Right ventricle myocardium superior (tissue), 1 donor: ENCODE measurements around the gene CACNA2D2. TPM values are rescaled to one million over a fixed set of nuclear protein-coding genes. Genes with fewer than 3 reads are reported as not detected.
"Not testable (repeated sequence)": the region's sequence is repeated elsewhere in the genome, so short reads cannot be mapped to it uniquely, and the experiment has no call there.

ENCODE experiments used
- ATAC-seq: fragments of 200-7000 bp; cut with Tn5 transposase; one replicate; pipeline ENCODE4 v1.9.1; 2020; ENCODE audit warnings: mild to moderate bottlenecking; ENCODE audit not compliant: poor library complexity
- DNase-seq: peaks from one replicate; pipeline ENCODE4 v3.0.0-alpha.2; 2020
- intact Hi-C: fragments of 100-400 bp; cut with DNase I; formaldehyde crosslinking; loops from one replicate; pipeline ENCODE4 v1.11.2; 2022
- total RNA-seq: library from RNA; stranded (reverse); fragmentation: NEBNext Ultra II Directional; extraction: Animal tissue kit (Norgen Biotek cat#: 25700); gene quantifications from one replicate; pipeline ENCODE4 v1.2.1, GENCODE V29; 2021
- donor health status: DM: no; HTN: yes; CAD: no; lungs with severe emphysema.

The CACNA2D2 gene
- total RNA-seq, 1 donor from 2014 or later, result 1.6 TPM

GRCh38 chr3:50532062-50532705 lies 28.8 kb upstream of the CACNA2D2 start:
- intact Hi-C loops, result no loop called here
- DNase-seq, result no peak
- no peak for ATAC-seq

- DNase-seq (no peak), ATAC-seq (no peak)
- intact Hi-C loops, result no loop called here
These were observed 27.8 kb upstream of the CACNA2D2 start for GRCh38 chr3:50531201-50531600.

- intact Hi-C loops, result no loop called here
- ATAC-seq (no peak), DNase-seq (no peak)
These were observed 26.9 kb upstream of the CACNA2D2 start for GRCh38 chr3:50530001-50530970.

- intact Hi-C loops, result no loop called here
- DNase-seq (peak; percentile 58), ATAC-seq (peak; percentile 58)
These were observed 22.6 kb upstream of the CACNA2D2 start for GRCh38 chr3:50525987-50526386.

- ATAC-seq, result no peak
- intact Hi-C loops, result no loop called here
- no peak for DNase-seq
These were observed 21.9 kb upstream of the CACNA2D2 start for GRCh38 chr3:50525191-50525910.

- intact Hi-C loops, result no loop called here
- no peak for DNase-seq
- no peak for ATAC-seq
These were observed 21.3 kb upstream of the CACNA2D2 start for GRCh38 chr3:50524746-50525145.

- no peak for DNase-seq
- ATAC-seq, result no peak
- intact Hi-C loops, result no loop called here
These were observed 19.9 kb upstream of the CACNA2D2 start for GRCh38 chr3:50523279-50523811.

- ATAC-seq (no peak), DNase-seq (no peak)
- intact Hi-C loops, result no loop called here
These were observed 18.1 kb upstream of the CACNA2D2 start for GRCh38 chr3:50521572-50521971.

- intact Hi-C loops, result no loop called here
- DNase-seq (no peak), ATAC-seq (no peak)
These were observed 17.4 kb upstream of the CACNA2D2 start for GRCh38 chr3:50520849-50521248.

GRCh38 chr3:50519471-50520089 lies 16.1 kb upstream of the CACNA2D2 start:
- ATAC-seq (peak; percentile 55), DNase-seq (peak; percentile 64)
- intact Hi-C loops, result no loop called here

- no peak for DNase-seq
- intact Hi-C loops, result no loop called here
- ATAC-seq, result no peak
These were observed 15.0 kb upstream of the CACNA2D2 start for GRCh38 chr3:50518436-50518835.

GRCh38 chr3:50517721-50518206 lies 14.3 kb upstream of the CACNA2D2 start:
- intact Hi-C loops, result no loop called here
- no peak for DNase-seq
- no peak for ATAC-seq

GRCh38 chr3:50516440-50516871 lies 13.0 kb upstream of the CACNA2D2 start:
- ATAC-seq (peak; percentile 27), DNase-seq (no peak)
- intact Hi-C loops, result no loop called here

GRCh38 chr3:50515565-50516439 lies 12.4 kb upstream of the CACNA2D2 start:
- DNase-seq (peak; percentile 78), ATAC-seq (peak; percentile 80)
- intact Hi-C loops, result no loop called here

- DNase-seq, intact Hi-C loops, ATAC-seq: not testable (repeated sequence)
These were observed 9.5 kb upstream of the CACNA2D2 start for GRCh38 chr3:50512908-50513307.

GRCh38 chr3:50512131-50512530 lies 8.7 kb upstream of the CACNA2D2 start:
- intact Hi-C loops, result no loop called here
- ATAC-seq, result no peak
- DNase-seq, result no peak

GRCh38 chr3:50510325-50510724 lies 6.9 kb upstream of the CACNA2D2 start:
- intact Hi-C loops, result no loop called here
- DNase-seq (no peak), ATAC-seq (no peak)

GRCh38 chr3:50509715-50510114 lies 6.3 kb upstream of the CACNA2D2 start:
- intact Hi-C loops, result no loop called here
- ATAC-seq, result no peak

More at GRCh38 chr3:50509715-50510114, 6.3 kb upstream of the CACNA2D2 start:
- no peak for DNase-seq
